HPDE6-E6E7 (cell line): ENCODE measurements around the gene IMMP2L.
"Not testable (repeated sequence)": the region's sequence is repeated elsewhere in the genome, so short reads cannot be mapped to it uniquely, and the experiment has no call there.

Experiments
- DNase-seq: peaks from one replicate; pipeline ENCODE4 v3.0.0; 2011; ENCODE audit warnings: missing footprints; ENCODE audit errors: extremely low spot score

The IMMP2L gene

DNA sequence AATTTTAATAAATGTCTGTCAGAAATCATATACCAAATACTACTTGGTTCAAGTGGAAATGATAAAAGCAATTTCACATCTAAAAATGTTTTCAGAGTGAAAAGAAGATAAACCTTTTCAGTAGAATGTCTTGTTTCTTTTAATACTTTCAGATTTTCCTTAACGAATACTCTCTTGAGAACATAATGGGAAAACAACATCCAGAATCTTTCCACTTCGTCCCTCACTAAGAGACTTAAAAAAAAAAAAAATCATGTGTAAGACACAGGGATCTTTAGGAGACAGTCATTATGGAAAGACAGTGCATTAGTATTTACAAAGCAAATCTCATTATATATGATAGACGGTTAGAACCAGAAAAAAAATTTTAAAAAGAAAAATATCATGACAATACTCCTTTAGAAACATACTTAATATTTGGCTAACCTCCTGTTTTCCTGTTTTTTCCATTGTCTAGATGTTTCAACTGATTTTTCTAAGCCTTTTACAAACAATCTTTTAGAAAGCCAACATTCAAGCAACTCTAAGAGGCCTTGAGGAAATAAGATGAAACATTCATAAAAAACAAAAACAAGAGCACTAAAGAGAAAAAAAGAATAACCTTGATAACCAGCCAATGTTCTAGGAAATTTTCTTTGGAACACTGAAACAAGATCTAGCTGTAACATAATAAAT is 811.2 kb downstream of the IMMP2L start:
- DNase-seq, result no peak

- no peak for DNase-seq
These were observed 829.1 kb downstream of the IMMP2L start for GRCh38 chr7:110733221-110733620.

GRCh38 chr7:110724811-110725210 is 837.5 kb downstream of the IMMP2L start:
- no peak for DNase-seq

DNA sequence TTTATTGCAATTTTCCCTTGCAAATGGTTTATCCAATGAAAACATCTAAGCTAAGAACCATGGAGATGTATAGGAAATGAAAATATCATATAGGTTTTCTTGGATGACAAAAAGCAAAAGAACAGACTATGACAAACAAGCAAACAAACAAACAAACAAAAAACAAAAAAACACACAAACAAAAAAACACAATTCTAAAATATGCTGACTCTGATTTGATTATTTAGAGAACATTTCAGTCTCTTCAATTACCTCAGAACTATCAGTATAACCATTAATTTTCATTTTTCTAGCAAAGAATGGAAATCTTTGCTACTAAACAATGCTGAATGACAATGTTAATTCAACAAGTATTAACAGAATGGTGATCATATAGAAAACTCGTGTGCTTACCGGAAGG is 840.9 kb downstream of the IMMP2L start:
- no peak for DNase-seq

DNA sequence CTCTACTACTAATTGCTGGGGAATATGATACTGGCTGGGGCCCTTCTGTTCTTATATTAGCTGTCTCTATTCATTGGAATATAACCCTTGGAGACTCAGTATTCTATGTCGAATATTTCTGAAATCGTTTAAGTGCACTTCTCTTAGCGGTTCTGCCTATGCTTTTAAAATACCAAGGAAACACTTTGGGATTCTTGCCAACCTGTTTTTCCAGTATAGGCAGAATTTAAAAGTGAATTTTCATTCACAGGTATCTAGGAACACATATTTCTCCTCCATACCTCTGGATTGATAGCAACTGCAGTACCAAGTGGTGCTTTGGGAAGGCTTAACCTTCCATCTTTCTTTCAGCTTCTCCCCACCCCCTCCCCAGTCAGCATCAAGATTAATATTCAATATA is 841.7 kb downstream of the IMMP2L start:
- no peak for DNase-seq

DNA sequence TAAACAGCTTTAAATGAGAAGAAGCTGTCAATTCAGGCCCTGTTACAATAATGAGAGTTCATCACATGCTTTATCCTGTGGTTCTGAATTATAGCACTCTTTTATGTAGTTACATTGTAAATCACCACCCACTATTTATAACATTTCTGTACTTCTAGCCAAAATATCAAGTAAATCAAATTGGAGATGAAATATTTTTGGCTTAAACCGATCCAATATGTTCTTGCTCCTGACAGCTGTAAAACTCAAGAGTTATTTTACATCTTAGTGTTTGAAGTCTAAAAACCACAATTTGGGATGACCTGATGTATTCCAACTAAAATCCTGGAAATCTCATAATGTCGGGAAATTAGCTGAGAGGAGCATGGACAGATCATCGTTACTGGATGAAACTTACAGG is 842.6 kb downstream of the IMMP2L start:
- no peak for DNase-seq

GRCh38 chr7:110718503-110719205 is 843.6 kb downstream of the IMMP2L start:
- DNase-seq, result no peak

GRCh38 chr7:110704225-110704624 is 858.1 kb downstream of the IMMP2L start:
- no peak for DNase-seq

- no peak for DNase-seq
These were observed 863.7 kb downstream of the IMMP2L start for GRCh38 chr7:110698576-110698975.

- no peak for DNase-seq
These were observed 868.9 kb downstream of the IMMP2L start for GRCh38 chr7:110693344-110693743.

DNA sequence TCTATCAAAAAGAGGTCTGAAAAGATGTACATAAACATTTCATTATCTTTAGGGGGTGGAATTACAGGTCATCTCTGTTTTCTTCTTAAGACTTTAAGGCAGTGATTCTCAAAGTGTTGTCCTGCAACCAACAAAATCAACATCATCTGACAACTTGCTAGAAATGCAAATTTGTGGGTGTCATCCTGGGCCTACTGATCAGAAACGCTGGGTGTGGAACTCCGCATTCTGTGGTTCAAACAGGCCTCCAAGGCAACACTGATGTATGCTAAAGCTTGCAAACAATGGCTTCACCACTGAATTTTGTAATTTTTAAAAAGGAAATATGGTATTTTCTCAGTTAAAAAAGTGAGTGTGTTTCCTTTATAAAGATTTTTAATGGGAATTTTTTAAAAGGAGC is 873.4 kb downstream of the IMMP2L start:
- DNase-seq, result no peak

GRCh38 chr7:110685899-110686298 is 876.4 kb downstream of the IMMP2L start:
- DNase-seq, result no peak

- DNase-seq, result no peak
These were observed 880.4 kb downstream of the IMMP2L start for GRCh38 chr7:110681941-110682340.

GRCh38 chr7:110677405-110677804 is 884.9 kb downstream of the IMMP2L start:
- DNase-seq, result no peak

GRCh38 chr7:110676785-110677184 is 885.5 kb downstream of the IMMP2L start:
- no peak for DNase-seq

GRCh38 chr7:110675383-110676103 is 886.7 kb downstream of the IMMP2L start:
- no peak for DNase-seq

GRCh38 chr7:110673148-110673547 is 889.1 kb downstream of the IMMP2L start:
- no peak for DNase-seq

GRCh38 chr7:110669410-110669809 is 892.9 kb downstream of the IMMP2L start:
- DNase-seq, result no peak

GRCh38 chr7:110664803-110665202 is 897.5 kb downstream of the IMMP2L start:
- DNase-seq, result no peak

DNA sequence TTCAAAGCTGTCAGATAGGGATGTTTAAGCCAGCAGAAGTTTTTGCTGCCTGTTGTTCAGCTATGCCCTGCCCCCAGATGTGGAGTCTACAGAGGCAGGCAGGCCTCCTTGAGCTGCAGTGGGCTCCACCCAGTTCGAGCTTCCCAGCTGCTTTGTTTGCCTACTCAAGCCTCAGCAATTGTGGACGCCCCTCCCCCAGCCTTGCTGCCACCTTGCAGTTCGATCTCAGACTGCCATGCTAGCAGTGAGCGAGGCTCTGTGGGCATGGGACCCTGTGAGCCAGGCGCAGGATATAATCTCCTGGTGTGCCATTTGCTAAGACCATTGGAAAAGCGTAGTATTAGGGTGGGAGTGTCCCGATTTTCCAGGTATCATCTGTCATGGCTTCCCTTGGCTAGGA is 901.7 kb downstream of the IMMP2L start:
- not testable (repeated sequence) for DNase-seq

DNA sequence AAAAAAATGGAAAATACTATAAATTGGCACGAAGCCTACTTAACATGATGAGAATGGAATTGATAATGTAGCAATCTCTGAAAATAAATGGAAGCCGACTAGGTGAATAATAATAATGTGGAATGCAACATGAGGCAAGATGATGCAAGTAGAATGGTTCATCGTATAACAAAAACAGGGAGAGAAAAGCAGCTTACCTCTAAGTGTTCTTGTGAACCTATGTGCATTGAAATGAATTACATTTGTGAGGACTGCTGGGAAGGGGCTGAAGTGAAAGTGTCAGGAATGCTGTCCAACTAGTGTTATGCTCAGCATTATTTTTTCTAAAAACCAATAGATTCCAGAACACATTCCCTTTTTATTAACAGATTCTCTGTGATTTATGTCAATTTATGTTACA is 912.0 kb downstream of the IMMP2L start:
- no peak for DNase-seq

DNA sequence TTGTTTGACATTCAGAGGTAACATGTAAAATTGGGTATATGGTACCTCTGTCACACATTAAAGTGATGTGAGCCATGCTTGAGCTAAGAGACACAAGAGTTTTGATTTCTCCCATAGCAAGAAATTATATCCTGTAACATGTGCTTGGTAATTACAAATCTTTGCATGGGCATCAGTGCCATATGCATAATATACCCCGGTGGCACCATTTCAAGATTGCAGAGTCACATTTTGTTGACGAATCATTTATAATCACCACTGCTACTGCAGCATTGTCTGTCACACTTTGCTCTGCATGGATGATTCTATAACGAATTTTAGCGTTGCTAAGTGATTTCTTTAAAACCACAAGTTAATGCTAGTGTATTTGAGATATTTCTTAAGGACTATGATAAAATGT is 915.0 kb downstream of the IMMP2L start:
- no peak for DNase-seq

DNA sequence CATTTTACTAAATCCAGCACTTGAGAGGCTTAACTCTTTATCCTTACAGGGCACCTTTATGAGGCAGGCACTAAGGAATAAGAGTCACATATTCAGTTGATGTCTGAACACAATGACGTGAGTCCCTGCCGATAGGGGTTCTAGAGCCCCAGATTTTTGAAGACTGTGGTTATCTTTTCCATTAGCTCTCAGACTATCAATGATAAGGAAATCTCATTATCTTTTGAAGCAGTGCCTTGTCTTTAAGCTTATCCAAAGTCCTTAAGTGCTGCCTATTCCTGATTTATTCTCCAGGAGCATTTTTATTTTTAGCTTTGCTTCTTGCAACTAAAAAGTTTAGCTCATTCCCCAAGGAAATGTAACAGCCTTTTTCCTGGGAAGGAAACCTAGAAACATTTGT is 915.5 kb downstream of the IMMP2L start:
- no peak for DNase-seq
